ENCODE data around the gene ANKRD17. TPM values are rescaled to one million over a fixed set of nuclear protein-coding genes. Genes with fewer than 3 reads are reported as not detected.

ANKRD17 gene
- total RNA-seq, 2 donors from 2014 or later = 47.1 to 56.3 TPM

GRCh38 chr4:73244945-73245601 is 13.5 kb downstream of the ANKRD17 start:
- Histone ChIP-seq H3K9me3 (no peaks in the 10 kb centered on the region), H3K4me3 (no peak overlapping the region), H3K36me3 (no peaks in the 10 kb centered on the region), H3K4me1 (peaks cover 0 to 13% of the 10 kb centered on the region in 2 donors), H3K27ac (no peak overlapping the region), H3K27me3 (no peaks in the 10 kb centered on the region)
- no peak for DNase-seq (ENCODE audit: low spot score)
- TF ChIP-seq, protein P1, sequence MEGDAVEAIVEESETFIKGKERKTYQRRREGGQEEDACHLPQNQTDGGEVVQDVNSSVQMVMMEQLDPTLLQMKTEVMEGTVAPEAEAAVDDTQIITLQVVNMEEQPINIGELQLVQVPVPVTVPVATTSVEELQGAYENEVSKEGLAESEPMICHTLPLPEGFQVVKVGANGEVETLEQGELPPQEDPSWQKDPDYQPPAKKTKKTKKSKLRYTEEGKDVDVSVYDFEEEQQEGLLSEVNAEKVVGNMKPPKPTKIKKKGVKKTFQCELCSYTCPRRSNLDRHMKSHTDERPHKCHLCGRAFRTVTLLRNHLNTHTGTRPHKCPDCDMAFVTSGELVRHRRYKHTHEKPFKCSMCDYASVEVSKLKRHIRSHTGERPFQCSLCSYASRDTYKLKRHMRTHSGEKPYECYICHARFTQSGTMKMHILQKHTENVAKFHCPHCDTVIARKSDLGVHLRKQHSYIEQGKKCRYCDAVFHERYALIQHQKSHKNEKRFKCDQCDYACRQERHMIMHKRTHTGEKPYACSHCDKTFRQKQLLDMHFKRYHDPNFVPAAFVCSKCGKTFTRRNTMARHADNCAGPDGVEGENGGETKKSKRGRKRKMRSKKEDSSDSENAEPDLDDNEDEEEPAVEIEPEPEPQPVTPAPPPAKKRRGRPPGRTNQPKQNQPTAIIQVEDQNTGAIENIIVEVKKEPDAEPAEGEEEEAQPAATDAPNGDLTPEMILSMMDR (IDR thresholded peaks at IDR 0.05) = no peak

DNA sequence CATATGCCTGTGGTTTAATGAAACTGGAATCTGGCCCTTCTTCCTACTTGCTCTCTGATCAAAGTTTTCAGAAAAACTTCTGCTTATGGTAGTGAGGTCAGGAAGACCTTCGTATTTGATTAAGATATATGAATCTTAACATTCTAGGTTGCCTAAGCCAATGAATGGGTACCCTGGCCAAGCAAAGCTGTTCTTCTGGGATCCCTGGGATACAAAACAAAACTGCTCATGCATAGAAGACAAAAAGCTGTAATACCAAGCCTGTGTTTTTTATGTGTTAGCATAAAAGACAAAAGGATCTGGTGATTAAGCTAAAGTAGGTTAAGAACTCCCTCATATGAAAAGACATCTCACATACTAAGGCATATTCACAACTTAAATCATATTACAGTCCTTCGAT is 21.6 kb downstream of the ANKRD17 start:
- H3K27me3 ChIP-seq = no peaks in the 10 kb centered on the region
- H3K9me3 ChIP-seq = no peaks in the 10 kb centered on the region
- no peak for DNase-seq (ENCODE audit: low spot score)
- TF ChIP-seq, protein P1 (IDR thresholded peaks at IDR 0.05) = no peak
- H3K4me1 ChIP-seq = peaks cover 0 to 3% of the 10 kb centered on the region in 2 donors
- H3K36me3 ChIP-seq = peaks cover 9% of the 10 kb centered on the region
- H3K4me3 ChIP-seq = no peak overlapping the region
- no peak overlapping the region for H3K27ac ChIP-seq

DNA sequence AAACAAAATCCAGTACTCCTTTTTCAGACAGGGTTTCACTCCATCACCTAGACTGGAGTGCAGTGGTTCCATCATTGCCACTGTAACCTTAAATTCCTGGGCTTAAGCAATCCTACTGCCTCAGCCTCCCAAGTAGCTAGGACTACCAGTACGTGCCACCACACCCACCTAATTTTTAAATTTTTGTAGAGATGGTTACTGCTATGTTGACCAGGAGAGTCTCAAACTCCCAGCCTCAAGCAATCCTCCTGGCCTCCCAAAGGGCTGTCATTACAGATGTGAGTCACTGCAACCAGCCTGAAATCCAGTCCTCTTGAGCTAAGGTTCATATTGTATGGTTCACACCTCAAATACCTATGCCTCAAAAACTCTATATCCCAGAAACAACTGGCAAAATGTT is 22.4 kb downstream of the ANKRD17 start:
- Histone ChIP-seq H3K9me3 (no peaks in the 10 kb centered on the region), H3K27me3 (no peaks in the 10 kb centered on the region), H3K4me3 (no peak overlapping the region), H3K4me1 (peaks cover 0 to 3% of the 10 kb centered on the region in 2 donors), H3K27ac (no peak overlapping the region), H3K36me3 (peaks cover 13% of the 10 kb centered on the region)
- TF ChIP-seq, protein P1 (IDR thresholded peaks at IDR 0.05) = no peak
- DNase-seq (ENCODE audit: low spot score) = no peak

DNA sequence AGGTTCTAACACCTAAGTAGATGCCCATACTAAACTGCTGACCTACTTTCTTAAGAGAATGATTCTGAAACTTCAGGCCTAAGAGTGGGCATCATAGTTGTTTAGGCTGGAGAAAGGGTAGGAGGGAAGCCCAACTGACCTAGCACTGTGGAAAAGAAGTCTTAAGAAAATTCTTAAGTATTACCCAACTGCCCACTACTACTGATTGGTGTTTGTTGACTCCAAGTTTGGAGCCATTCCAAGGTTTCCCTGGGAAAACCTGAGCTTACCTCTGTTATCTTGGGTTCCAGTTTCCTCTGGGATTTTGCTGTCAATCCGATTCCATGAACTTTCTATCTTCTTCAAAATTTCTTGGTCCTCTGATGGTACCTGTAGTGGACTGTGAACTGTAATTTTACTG is 23.9 kb downstream of the ANKRD17 start:
- H3K27ac ChIP-seq = no peak overlapping the region

GRCh38 chr4:73231518-73232487 is 26.8 kb downstream of the ANKRD17 start:
- Histone ChIP-seq H3K9me3 (no peaks in the 10 kb centered on the region), H3K27me3 (no peaks in the 10 kb centered on the region), H3K36me3 (peaks cover 13% of the 10 kb centered on the region), H3K4me3 (no peak overlapping the region), H3K27ac (no peak overlapping the region), H3K4me1 (no peaks in the 10 kb centered on the region)
- TF ChIP-seq, protein P1 (IDR thresholded peaks at IDR 0.05) = no peak
- no peak for DNase-seq (ENCODE audit: low spot score)

More for the DNA sequence above, 23.9 kb downstream of the ANKRD17 start:
- Histone ChIP-seq H3K36me3 (peaks cover 13% of the 10 kb centered on the region), H3K27me3 (no peaks in the 10 kb centered on the region), H3K4me3 (no peak overlapping the region), H3K4me1 (peaks cover 0 to 3% of the 10 kb centered on the region in 2 donors), H3K9me3 (no peaks in the 10 kb centered on the region)
- no peak for DNase-seq (ENCODE audit: low spot score)
- TF ChIP-seq, protein P1 (IDR thresholded peaks at IDR 0.05) = no peak

Measured in right atrium auricular region (tissue), 2 donors.